RPMI7951 (cell line): ENCODE results near the gene MLLT10. TPM values are rescaled to one million over a fixed set of nuclear protein-coding genes. Genes with fewer than 3 reads are reported as not detected.

Experiments
- DNase-seq: peaks from one replicate; pipeline ENCODE4 v3.0.0-alpha.2; 2012; ENCODE audit warnings: low read depth
- total RNA-seq: library from RNA; depleted of rRNA; stranded (reverse); fragments of >200 nt; shearing (Covaris generic); gene quantifications from 2 replicates; pipeline ENCODE4 v1.2.3, GENCODE V29; 2014; rRNA removed

MLLT10 gene
- 31.2 and 42.1 TPM in 2 replicates for total RNA-seq

DNA sequence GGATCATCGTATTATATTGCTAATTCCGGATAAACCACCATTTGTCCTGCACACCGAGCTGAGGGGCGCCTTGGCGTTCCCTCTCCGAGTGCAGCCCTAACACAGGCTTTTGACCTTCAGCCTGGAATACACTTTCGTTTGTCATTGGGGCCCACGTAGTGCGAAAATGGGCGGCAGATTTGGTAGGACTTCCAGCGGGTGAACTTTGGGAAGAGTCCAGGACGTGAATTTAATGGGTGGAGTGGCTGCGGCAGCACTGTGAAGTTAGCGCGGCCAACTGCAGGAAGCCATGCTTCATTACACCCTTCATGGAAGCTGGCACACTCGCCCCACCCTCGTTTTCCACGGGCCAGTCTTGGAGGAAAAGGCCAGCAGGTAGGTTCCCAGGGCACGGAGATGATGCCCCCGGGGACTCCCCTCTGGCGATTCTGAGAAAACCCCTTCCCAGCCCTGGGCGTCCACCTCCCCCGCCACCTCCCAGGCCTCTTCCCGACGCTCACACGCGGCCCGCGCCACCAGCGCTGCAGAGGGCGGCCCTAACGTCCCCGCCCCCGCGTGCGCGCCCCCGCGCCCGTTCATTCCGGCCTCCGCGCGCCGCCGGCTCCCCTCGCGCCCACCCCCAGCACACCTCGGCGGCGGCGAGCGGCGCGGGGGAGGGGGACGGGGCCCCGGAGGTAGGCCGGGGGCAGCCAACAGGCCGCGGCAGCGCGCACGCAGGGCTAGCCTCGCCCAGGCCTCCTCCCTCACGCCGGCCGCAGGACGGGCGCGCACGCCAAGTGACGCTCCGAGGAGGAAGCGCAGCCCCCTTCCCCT, at the start of gene MLLT10:
Gene MLLT10, plus strand, starts transcription at position 766 of the 813 bp plus-strand sequence. CDS start 413 bp downstream, outside the sequence.
- peak; percentile 95 for DNase-seq

- DNase-seq = no peak
Measured at GRCh38 chr10:21487416-21488180, 46.4 kb upstream of the MLLT10 start.

DNA sequence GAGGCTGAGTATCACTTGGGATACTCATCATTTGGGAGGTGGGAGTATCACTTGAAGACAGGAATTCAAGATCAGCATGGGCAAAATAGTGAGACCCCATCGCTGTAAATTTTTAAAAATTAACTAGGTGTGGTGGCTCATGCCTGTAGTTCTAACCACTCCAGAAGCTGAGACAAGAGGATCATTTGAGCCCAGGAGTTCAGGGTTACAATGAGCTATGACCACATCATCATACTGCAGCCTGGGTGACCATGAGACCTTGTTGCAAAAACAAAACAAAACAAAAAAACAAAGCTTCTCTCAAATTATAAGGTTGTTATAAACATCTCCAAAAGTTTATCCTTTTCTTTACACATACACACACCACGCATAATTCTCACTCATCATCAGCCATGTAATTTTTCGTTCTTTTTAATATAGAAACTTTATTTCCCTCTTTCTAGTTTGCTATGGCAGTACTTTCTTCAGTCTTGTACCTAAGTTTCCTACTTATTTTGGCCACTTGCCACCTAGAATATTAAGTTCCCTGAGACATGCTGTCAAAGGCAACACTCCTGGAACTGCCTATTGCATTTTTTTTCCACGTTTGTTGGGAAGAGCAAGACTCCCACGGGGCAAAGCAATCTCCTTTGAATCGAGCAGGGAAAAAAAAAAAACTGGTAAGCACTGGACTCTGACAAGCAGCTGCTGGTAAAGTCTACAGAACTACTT, 45.6 kb upstream of the MLLT10 start:
- DNase-seq = no peak

DNA sequence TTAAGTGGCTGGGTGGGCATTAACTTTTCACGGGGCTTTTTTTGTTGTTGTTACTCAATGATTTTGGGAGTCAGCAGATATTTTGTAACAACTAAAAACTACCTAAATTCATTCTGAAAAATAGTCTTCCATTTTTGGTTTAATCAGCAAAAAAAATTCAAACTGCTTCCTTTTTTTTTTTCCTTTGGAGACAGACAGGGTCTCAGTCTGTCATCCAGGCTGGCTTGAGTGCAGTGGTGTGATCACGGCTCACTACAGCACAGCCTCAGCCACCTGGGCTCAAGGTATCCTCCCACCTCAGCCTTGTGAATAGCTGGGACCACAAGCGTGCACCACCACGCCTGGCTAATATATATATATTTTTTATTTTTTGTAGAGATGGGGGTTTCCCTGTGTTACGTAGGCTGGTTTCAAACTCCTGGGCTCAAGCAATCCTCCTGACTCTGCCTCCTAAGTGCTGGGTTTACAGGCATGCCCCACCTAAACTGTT, 45.0 kb upstream of the MLLT10 start:
- no peak for DNase-seq

DNA sequence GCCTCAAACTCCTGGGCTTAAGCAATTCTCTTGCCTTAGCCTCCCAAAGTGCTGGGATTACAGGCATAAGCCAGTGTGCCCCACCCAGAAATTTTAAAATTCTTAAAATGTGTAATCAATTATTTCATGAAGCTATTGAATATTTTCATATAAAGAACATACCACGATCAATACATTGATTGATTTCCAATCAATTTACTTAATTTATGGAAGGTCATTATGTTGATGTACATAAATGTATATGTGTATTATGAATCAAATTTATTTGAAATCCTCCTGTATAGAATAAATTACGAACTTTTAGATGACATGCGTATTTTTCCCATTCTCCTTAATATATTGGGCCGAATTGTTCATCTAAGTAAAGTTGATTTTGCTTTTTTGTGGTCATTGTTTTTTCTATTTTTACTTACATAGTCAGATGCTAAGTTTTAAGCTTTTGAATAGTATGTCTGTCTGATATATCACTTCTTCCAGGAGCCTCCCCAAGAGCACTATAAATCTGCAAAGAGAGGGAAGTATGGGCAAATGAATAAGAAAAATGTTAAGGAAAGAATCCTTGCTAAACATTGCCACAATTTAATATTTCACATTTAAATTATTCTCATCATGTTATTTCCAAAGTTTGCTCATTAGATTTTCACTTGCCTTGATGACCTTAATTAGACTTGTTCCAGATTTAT, 43.9 kb upstream of the MLLT10 start:
- DNase-seq = no peak

GRCh38 chr10:21490711-21491105, 43.3 kb upstream of the MLLT10 start:
- DNase-seq = no peak

DNA sequence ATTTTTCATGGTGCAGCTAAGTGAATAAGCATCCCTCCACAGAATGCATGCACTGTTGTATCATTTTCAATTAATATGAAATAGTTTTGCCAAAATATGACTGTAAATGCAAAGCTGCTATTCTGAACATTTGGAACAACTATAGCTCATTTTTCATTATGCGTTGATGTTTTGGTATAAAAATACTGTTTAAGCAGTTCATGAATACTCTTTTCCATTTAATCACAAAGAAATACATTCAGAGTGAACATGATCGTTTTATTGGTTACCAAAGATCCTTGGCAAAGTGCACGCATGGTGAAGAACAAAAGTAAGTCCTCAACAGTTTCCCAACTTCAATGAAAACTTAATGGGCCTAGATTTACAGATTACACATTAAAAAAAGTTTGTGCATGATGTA, 41.6 kb upstream of the MLLT10 start:
- DNase-seq = no peak

GRCh38 chr10:21493784-21494183, 40.2 kb upstream of the MLLT10 start:
- DNase-seq = no peak

DNA sequence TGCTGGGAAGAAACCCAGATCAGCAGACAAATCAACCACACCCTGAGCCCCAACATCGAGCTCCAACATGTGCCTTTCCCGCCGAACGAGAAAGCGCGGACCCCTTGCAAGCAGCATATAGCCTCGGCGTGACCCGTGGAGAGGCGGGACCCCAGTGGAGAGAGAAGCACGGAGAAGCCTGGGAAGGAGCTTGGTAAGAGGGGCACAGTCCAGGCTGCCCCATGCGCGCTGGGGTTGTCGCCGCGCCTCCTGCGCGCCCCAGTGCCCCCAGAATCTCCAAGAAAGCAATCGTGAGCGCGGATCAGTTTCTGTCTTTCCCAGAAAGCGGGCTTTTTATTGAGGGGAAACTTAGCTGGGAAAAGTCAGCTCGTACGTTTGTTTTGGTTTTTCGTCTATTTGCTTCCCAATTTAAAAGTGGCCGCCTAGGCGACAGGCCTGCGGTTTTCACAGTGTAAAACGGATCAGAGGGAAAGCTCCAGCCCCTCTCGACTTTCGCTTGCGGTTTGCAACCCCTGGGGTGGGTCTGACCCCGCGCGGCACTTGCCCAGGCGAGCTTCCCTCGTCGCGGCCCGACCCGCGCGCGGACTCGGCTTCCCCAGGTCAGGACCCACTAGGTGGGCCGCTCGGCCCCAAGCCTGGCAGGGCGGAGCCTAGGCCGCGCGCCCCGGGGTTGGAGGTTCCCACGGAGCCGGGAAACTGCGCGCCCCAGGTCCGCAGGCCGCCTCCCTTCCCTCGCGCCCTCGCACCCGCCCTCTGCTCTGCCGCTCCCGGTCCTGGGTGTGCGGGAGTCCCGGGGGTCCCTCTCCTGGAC, 39.6 kb upstream of the MLLT10 start:
- peak; percentile 37 for DNase-seq

- no peak for DNase-seq
Measured at GRCh38 chr10:21495002-21495751, 38.9 kb upstream of the MLLT10 start.

- peak; percentile 80 for DNase-seq
Measured at GRCh38 chr10:21495752-21496342, 38.2 kb upstream of the MLLT10 start.

DNA sequence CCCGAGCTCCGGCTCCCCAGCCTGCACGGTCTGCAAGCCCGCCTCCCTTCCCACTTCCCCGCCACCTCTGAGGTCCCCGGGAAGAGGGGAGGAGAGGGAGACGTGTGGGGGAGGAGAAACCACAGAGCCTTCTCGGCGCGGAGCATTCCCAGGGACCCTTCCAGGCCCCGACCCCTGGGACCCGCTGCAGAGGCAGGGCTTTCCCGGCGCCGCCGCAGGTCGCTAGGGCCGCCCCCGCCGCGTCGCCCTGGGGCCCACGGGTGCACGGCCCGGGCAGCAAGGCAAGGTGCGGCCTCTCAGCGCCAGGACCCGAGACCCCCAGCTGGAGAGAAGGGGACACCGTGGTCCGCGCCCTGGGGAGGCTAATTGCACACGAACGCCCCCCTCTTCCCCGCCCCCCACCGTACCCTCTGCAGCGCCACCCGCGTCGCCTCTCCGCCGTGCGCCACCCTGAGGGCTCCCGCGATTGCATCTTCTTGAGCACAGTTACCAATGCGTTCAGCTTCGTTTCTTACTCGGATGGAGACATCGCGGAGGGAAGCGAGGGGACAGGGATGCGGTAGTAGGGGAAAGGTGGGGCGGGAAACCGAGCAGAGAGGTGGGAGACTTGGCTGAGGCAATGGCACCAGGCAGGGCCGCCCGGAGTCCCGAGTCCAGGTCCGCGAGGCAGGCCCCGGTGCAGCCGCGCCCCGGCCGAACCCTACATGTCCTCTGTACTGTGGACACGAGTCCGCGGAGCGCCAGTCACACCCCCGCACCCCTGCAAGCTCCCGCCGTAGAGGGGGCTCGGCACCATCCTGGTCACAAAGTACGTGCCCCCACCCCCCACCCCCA, 37.5 kb upstream of the MLLT10 start:
- DNase-seq = peak; percentile 64

- peak; percentile 93 for DNase-seq
Measured at GRCh38 chr10:21497177-21497807, 36.7 kb upstream of the MLLT10 start.

DNA sequence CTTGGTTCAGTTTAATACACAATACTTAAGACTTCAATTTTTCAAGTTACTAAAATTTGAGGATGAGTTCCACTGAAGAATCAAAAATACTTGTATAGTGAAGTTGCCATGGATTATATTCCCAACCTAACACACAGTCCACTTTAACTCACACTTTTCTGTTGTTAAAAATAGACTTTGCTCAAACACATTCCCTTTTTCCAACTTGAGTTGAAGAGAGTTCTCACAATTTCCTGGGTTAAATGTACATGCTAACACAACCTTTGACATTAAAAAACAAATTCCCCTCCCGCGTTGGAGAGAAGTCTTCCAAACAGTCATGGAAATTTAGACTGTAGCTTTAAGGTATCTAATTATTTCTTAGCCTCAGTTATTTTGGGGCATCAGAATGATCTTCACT, 35.7 kb upstream of the MLLT10 start:
- DNase-seq = no peak

DNA sequence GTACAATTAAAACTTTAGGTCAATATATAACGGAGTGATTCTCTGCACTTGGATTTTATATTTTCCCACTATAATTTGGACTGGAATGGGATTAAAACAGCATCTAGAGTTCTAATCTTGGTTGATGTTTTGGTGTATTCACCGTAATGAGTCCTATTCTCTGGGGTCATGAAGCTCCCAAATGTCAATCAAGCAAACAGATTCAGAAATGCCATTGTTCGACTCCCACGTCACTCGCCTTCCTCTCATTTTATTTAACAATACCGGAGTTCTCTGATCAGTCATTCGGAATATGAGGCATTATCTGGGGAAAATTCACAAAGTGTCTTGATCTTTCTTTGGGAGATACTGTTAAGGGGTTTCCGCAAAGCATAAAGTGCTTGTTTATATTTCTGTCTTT, 35.0 kb upstream of the MLLT10 start:
- no peak for DNase-seq

GRCh38 chr10:21499701-21500577, 34.1 kb upstream of the MLLT10 start:
- no peak for DNase-seq

- DNase-seq = no peak
Measured at GRCh38 chr10:21500578-21500910, 33.5 kb upstream of the MLLT10 start.
